Measurements from ENCODE around the gene ADARB2. TPM values are rescaled to one million over a fixed set of nuclear protein-coding genes. Genes with fewer than 3 reads are reported as not detected.

The ADARB2 gene
- total RNA-seq, 4 donors from 2014 or later: 1.3 to 5.4 (median 1.8) TPM

GRCh38 chr10:1156921-1157614 lies 580.3 kb downstream of the ADARB2 start:
- Histone ChIP-seq H3K27ac (no peak overlapping the region), H3K36me3 (no peaks in the 10 kb centered on the region), H3K27me3 (peaks cover 12% of the 10 kb centered on the region), H3K9me3 (no peaks in the 10 kb centered on the region), H3K4me3 (no peak overlapping the region), H3K4me1 (no peaks in the 10 kb centered on the region)
- TF ChIP-seq POLR2AphosphoS5 (IDR thresholded peaks at IDR 0.05) (no peak), POLR2A (IDR thresholded peaks at IDR 0.05) (no peak), EP300 (IDR thresholded peaks at IDR 0.05) (no peak)
- WGBS, 2 donors (ENCODE audit: low coverage in 1 of 2): 84 to 100% methylated on average over 1 to 7 of the region's 17 CpGs
- ATAC-seq: no peak

- H3K27ac ChIP-seq: no peak overlapping the region
- no peak for ATAC-seq
- H3K9me3 ChIP-seq: no peaks in the 10 kb centered on the region
- H3K4me3 ChIP-seq: no peak overlapping the region
- TF ChIP-seq POLR2A (IDR thresholded peaks at IDR 0.05) (no peak), POLR2AphosphoS5 (IDR thresholded peaks at IDR 0.05) (no peak), EP300 (IDR thresholded peaks at IDR 0.05) (no peak), CTCF (IDR thresholded peaks at IDR 0.05) (no peak)
- no peaks in the 10 kb centered on the region for H3K36me3 ChIP-seq
- 90 to 100% methylated on average over 1 to 2 of the region's 8 CpGs for WGBS, 2 donors (ENCODE audit: low coverage in 1 of 2)
- H3K27me3 ChIP-seq: peaks cover 12% of the 10 kb centered on the region
- no peaks in the 10 kb centered on the region for H3K4me1 ChIP-seq
Observed at GRCh38 chr10:1156616-1156886, 580.8 kb downstream of the ADARB2 start.

- no peak for TF ChIP-seq POLR2AphosphoS5 (IDR thresholded peaks at IDR 0.05)
- no peak for TF ChIP-seq EP300 (IDR thresholded peaks at IDR 0.05)
- TF ChIP-seq CTCF (IDR thresholded peaks at IDR 0.05): no peak
- no peak for TF ChIP-seq POLR2A (IDR thresholded peaks at IDR 0.05)
- WGBS, 2 donors (ENCODE audit: low coverage in 1 of 2): 70 to 80% methylated on average over 2 to 11 of the region's 20 CpGs
- Histone ChIP-seq H3K27ac (no peak overlapping the region), H3K36me3 (no peaks in the 10 kb centered on the region), H3K9me3 (no peaks in the 10 kb centered on the region), H3K27me3 (peaks cover 12% of the 10 kb centered on the region), H3K4me3 (no peak overlapping the region), H3K4me1 (no peaks in the 10 kb centered on the region)
- ATAC-seq: no peak
Observed at GRCh38 chr10:1155791-1156615, 581.3 kb downstream of the ADARB2 start.

GRCh38 chr10:1154531-1155295 lies 582.6 kb downstream of the ADARB2 start:
- H3K4me1 ChIP-seq: no peaks in the 10 kb centered on the region
- no peaks in the 10 kb centered on the region for H3K9me3 ChIP-seq
- no peaks in the 10 kb centered on the region for H3K36me3 ChIP-seq
- peaks cover 16% of the 10 kb centered on the region for H3K27me3 ChIP-seq
- no peak for TF ChIP-seq POLR2AphosphoS5 (IDR thresholded peaks at IDR 0.05)
- TF ChIP-seq CTCF (IDR thresholded peaks at IDR 0.05): no peak
- no peak for TF ChIP-seq POLR2A (IDR thresholded peaks at IDR 0.05)
- TF ChIP-seq EP300 (IDR thresholded peaks at IDR 0.05): no peak
- H3K27ac ChIP-seq: no peak overlapping the region
- no peak overlapping the region for H3K4me3 ChIP-seq
- WGBS, 2 donors (ENCODE audit: low coverage in 1 of 2): 52 to 61% methylated on average over 9 of the region's 9 CpGs
- ATAC-seq: no peak

DNA sequence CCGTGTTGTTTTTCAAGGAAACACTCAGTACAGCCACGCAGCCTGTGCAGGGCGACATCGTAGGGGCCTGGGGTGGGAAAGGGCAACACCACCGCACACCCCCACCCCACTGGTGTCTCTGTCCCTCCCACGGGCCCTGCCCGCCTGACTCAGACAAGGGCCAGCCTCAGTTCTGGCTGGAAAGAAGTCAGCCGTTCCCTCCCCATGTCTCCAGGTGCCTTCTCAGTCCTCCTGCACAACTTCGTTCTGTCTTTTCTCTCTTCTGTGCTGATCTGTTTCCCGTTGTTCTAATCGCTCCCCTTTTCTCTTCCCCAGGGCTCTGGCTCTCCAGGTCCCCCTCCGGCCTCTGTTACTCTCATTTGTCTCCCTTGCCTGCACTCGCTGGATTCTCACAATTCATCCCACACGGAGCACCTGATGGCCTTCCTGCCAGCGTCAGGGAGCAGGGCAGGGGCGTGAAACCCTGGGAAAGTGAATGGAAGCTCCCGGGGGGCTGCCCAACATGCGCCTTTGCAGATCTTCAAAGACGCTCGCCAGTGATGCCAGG lies 583.4 kb downstream of the ADARB2 start:
- no peak for ATAC-seq
- WGBS, 2 donors (ENCODE audit: low coverage in 1 of 2): 57 to 70% methylated on average over 10 to 17 of the region's 20 CpGs
- no peaks in the 10 kb centered on the region for H3K9me3 ChIP-seq
- no peak overlapping the region for H3K4me3 ChIP-seq
- no peak for TF ChIP-seq POLR2AphosphoS5 (IDR thresholded peaks at IDR 0.05)
- no peak for TF ChIP-seq CTCF (IDR thresholded peaks at IDR 0.05)
- no peak for TF ChIP-seq EP300 (IDR thresholded peaks at IDR 0.05)
- H3K27me3 ChIP-seq: peaks cover 17% of the 10 kb centered on the region
- H3K4me1 ChIP-seq: no peaks in the 10 kb centered on the region
- H3K27ac ChIP-seq: no peak overlapping the region
- H3K36me3 ChIP-seq: no peaks in the 10 kb centered on the region
